ENCODE data around the gene KPNA3.

The KPNA3 gene

GRCh38 chr13:49779721-49780120 is 12.8 kb downstream of the KPNA3 start:
- no peaks in the 10 kb centered on the region for H3K27me3 ChIP-seq (replicated peaks; ENCODE audit: insufficient read depth, low read length)
- no peaks in the 10 kb centered on the region for H3K9me2 ChIP-seq (replicated peaks; ENCODE audit: insufficient read depth, low read length)
- no peak overlapping the region for H3K4me3 ChIP-seq (ENCODE audit: low read length)
- no peaks in the 10 kb centered on the region for H3F3A ChIP-seq (ENCODE audit: insufficient read depth, low read length)
- H3K27ac ChIP-seq (ENCODE audit: low read length) = no peak overlapping the region
- TF ChIP-seq, protein P1, sequence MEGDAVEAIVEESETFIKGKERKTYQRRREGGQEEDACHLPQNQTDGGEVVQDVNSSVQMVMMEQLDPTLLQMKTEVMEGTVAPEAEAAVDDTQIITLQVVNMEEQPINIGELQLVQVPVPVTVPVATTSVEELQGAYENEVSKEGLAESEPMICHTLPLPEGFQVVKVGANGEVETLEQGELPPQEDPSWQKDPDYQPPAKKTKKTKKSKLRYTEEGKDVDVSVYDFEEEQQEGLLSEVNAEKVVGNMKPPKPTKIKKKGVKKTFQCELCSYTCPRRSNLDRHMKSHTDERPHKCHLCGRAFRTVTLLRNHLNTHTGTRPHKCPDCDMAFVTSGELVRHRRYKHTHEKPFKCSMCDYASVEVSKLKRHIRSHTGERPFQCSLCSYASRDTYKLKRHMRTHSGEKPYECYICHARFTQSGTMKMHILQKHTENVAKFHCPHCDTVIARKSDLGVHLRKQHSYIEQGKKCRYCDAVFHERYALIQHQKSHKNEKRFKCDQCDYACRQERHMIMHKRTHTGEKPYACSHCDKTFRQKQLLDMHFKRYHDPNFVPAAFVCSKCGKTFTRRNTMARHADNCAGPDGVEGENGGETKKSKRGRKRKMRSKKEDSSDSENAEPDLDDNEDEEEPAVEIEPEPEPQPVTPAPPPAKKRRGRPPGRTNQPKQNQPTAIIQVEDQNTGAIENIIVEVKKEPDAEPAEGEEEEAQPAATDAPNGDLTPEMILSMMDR (IDR thresholded peaks at IDR 0.05; ENCODE audit: low read length) = no peak
- no peak for TF ChIP-seq EZH2phosphoT487 (IDR thresholded peaks at IDR 0.05; ENCODE audit: low read length)
- no peak for TF ChIP-seq EZH2 (optimal IDR thresholded peaks at IDR 0.05; ENCODE audit: low read depth, low read length)
- H3K79me2 ChIP-seq (ENCODE audit: low read length) = peaks cover 78% of the 10 kb centered on the region
- H3K36me3 ChIP-seq (replicated peaks; ENCODE audit: insufficient read depth, low read length) = no peaks in the 10 kb centered on the region
- H3K9me3 ChIP-seq (replicated peaks; ENCODE audit: insufficient read depth, low read length) = no peaks in the 10 kb centered on the region
- no peak overlapping the region for H3K9ac ChIP-seq (ENCODE audit: low read length)
- no peak overlapping the region for H3K4me2 ChIP-seq (ENCODE audit: low read depth, low read length)
- H4K20me1 ChIP-seq (ENCODE audit: insufficient read depth, low read length) = no peaks in the 10 kb centered on the region
- H2AFZ ChIP-seq (ENCODE audit: low read length) = no peak overlapping the region
- DNase-seq = no peak
- H3K4me1 ChIP-seq (ENCODE audit: low read length) = no peaks in the 10 kb centered on the region

DNA sequence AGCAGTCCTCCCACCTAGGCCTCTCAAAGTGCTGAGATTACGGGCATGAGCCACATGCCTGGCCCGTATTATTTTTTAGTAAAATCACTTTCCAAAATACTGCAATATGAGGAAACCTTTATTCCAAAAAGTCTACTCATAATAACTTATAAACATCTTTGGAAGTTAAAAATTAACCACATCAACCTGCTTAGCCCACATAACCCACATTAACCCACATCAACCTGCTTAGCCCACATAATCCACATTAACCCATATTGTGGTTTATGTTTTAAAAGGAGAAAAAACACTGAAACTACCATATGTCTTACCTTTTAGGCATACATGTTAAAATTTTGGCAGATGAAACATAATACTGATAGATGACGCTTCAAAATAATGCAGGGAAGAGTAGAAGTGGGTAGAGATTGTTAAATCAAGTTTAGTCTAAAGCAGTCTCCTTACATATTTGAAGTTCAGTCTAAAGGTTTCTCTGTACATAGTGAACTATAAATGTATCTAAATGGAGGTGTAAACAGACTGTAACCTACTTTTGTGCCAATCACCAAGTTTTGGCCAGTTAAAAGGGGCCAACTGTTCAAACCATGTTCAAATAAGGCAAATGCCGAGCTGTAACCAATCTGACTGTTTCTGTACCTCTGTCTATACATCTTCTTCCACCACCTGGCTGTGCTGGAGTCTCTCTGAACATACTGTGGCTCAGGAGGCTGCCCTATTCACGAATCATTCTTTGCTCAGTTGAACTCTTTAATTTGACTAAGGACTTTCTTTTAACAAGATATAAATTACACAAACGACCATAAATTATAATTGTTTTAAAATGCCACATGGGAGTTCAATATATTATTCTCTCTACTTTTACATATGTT is 14.5 kb downstream of the KPNA3 start:
- H3K9me2 ChIP-seq (replicated peaks; ENCODE audit: insufficient read depth, low read length) = no peaks in the 10 kb centered on the region
- no peak for TF ChIP-seq EZH2phosphoT487 (IDR thresholded peaks at IDR 0.05; ENCODE audit: low read length)
- H3K27me3 ChIP-seq (replicated peaks; ENCODE audit: insufficient read depth, low read length) = no peaks in the 10 kb centered on the region
- no peak overlapping the region for H3K9ac ChIP-seq (ENCODE audit: low read length)
- no peak for DNase-seq
- no peaks in the 10 kb centered on the region for H3F3A ChIP-seq (ENCODE audit: insufficient read depth, low read length)
- H4K20me1 ChIP-seq (ENCODE audit: insufficient read depth, low read length) = no peaks in the 10 kb centered on the region
- H3K79me2 ChIP-seq (ENCODE audit: low read length) = peaks cover 74% of the 10 kb centered on the region
- no peak overlapping the region for H3K4me3 ChIP-seq (ENCODE audit: low read length)
- H3K9me3 ChIP-seq (replicated peaks; ENCODE audit: insufficient read depth, low read length) = no peaks in the 10 kb centered on the region
- no peaks in the 10 kb centered on the region for H3K4me1 ChIP-seq (ENCODE audit: low read length)
- no peaks in the 10 kb centered on the region for H3K36me3 ChIP-seq (replicated peaks; ENCODE audit: insufficient read depth, low read length)
- no peak overlapping the region for H3K4me2 ChIP-seq (ENCODE audit: low read depth, low read length)
- no peak overlapping the region for H2AFZ ChIP-seq (ENCODE audit: low read length)
- no peak overlapping the region for H3K27ac ChIP-seq (ENCODE audit: low read length)

- H3K4me1 ChIP-seq (ENCODE audit: low read length) = no peaks in the 10 kb centered on the region
- no peaks in the 10 kb centered on the region for H3K9me3 ChIP-seq (replicated peaks; ENCODE audit: insufficient read depth, low read length)
- no peaks in the 10 kb centered on the region for H3K36me3 ChIP-seq (replicated peaks; ENCODE audit: insufficient read depth, low read length)
- H3K9me2 ChIP-seq (replicated peaks; ENCODE audit: insufficient read depth, low read length) = no peaks in the 10 kb centered on the region
- TF ChIP-seq EZH2 (optimal IDR thresholded peaks at IDR 0.05; ENCODE audit: low read depth, low read length) = no peak
- TF ChIP-seq EZH2phosphoT487 (IDR thresholded peaks at IDR 0.05; ENCODE audit: low read length) = no peak
- TF ChIP-seq, protein P1 (IDR thresholded peaks at IDR 0.05; ENCODE audit: low read length) = no peak
- H3K79me2 ChIP-seq (ENCODE audit: low read length) = peaks cover 64% of the 10 kb centered on the region
- H3F3A ChIP-seq (ENCODE audit: insufficient read depth, low read length) = no peaks in the 10 kb centered on the region
- no peak overlapping the region for H3K4me2 ChIP-seq (ENCODE audit: low read depth, low read length)
- no peaks in the 10 kb centered on the region for H3K27me3 ChIP-seq (replicated peaks; ENCODE audit: insufficient read depth, low read length)
- H3K4me3 ChIP-seq (ENCODE audit: low read length) = no peak overlapping the region
- no peak for DNase-seq
- no peaks in the 10 kb centered on the region for H4K20me1 ChIP-seq (ENCODE audit: insufficient read depth, low read length)
- no peak overlapping the region for H2AFZ ChIP-seq (ENCODE audit: low read length)
- H3K27ac ChIP-seq (ENCODE audit: low read length) = no peak overlapping the region
- H3K9ac ChIP-seq (ENCODE audit: low read length) = no peak overlapping the region
Observed at GRCh38 chr13:49776871-49777270, 15.6 kb downstream of the KPNA3 start.
